ENCODE measurements around the gene ZNF281.
"Not testable (repeated sequence)": the region's sequence is repeated elsewhere in the genome, so short reads cannot be mapped to it uniquely, and the experiment has no call there.

ZNF281 gene

GRCh38 chr1:200409761-200410565 is at the start of gene ZNF281:
Gene ZNF281, minus strand, starts transcription at chr1:200410036. Its CDS starts 331 bp downstream, at chr1:200409705.
- DNase-seq (ENCODE audit: low read depth in 3 of 3, low spot score in 1 of 3): peak; percentile 85 to 86 (median 85)

- no peak for DNase-seq (ENCODE audit: low read depth in 3 of 3, low spot score in 1 of 3)
These were observed 48.9 kb upstream of the ZNF281 start for GRCh38 chr1:200458780-200459179.

GRCh38 chr1:200457810-200458209 is 48.0 kb upstream of the ZNF281 start:
- DNase-seq (ENCODE audit: low read depth in 3 of 3, low spot score in 1 of 3): no peak

- DNase-seq (ENCODE audit: low read depth in 3 of 3, low spot score in 1 of 3): no peak
These were observed 44.6 kb upstream of the ZNF281 start for GRCh38 chr1:200454425-200454824.

- no peak for DNase-seq (ENCODE audit: low read depth in 3 of 3, low spot score in 1 of 3)
These were observed 43.7 kb upstream of the ZNF281 start for GRCh38 chr1:200453553-200453905.

- DNase-seq (ENCODE audit: low read depth in 3 of 3, low spot score in 1 of 3): no peak
These were observed 43.2 kb upstream of the ZNF281 start for GRCh38 chr1:200452850-200453552.

GRCh38 chr1:200448034-200448762 is 38.4 kb upstream of the ZNF281 start:
- no peak for DNase-seq (ENCODE audit: low read depth in 3 of 3, low spot score in 1 of 3)

GRCh38 chr1:200445213-200445612 is 35.4 kb upstream of the ZNF281 start:
- no peak for DNase-seq (ENCODE audit: low read depth in 3 of 3, low spot score in 1 of 3)

GRCh38 chr1:200444478-200444877 is 34.6 kb upstream of the ZNF281 start:
- no peak for DNase-seq (ENCODE audit: low read depth in 3 of 3, low spot score in 1 of 3)

GRCh38 chr1:200443860-200444259 is 34.0 kb upstream of the ZNF281 start:
- no peak for DNase-seq (ENCODE audit: low read depth in 3 of 3, low spot score in 1 of 3)

- no peak for DNase-seq (ENCODE audit: low read depth in 3 of 3, low spot score in 1 of 3)
These were observed 32.8 kb upstream of the ZNF281 start for GRCh38 chr1:200442537-200443156.

- no peak for DNase-seq (ENCODE audit: low read depth in 3 of 3, low spot score in 1 of 3)
These were observed 32.2 kb upstream of the ZNF281 start for GRCh38 chr1:200442023-200442422.

- no peak for DNase-seq (ENCODE audit: low read depth in 3 of 3, low spot score in 1 of 3)
These were observed 29.1 kb upstream of the ZNF281 start for GRCh38 chr1:200438911-200439310.

- not testable (repeated sequence) for DNase-seq (ENCODE audit: low read depth in 3 of 3, low spot score in 1 of 3)
These were observed 28.6 kb upstream of the ZNF281 start for GRCh38 chr1:200438413-200438812.

- no peak for DNase-seq (ENCODE audit: low read depth in 3 of 3, low spot score in 1 of 3)
These were observed 27.8 kb upstream of the ZNF281 start for GRCh38 chr1:200437556-200438203.

- no peak for DNase-seq (ENCODE audit: low read depth in 3 of 3, low spot score in 1 of 3)
These were observed 27.3 kb upstream of the ZNF281 start for GRCh38 chr1:200437088-200437487.

GRCh38 chr1:200436436-200436835 is 26.6 kb upstream of the ZNF281 start:
- no peak for DNase-seq (ENCODE audit: low read depth in 3 of 3, low spot score in 1 of 3)

GRCh38 chr1:200435200-200435780 is 25.5 kb upstream of the ZNF281 start:
- no peak for DNase-seq (ENCODE audit: low read depth in 3 of 3, low spot score in 1 of 3)

- DNase-seq (ENCODE audit: low read depth in 3 of 3, low spot score in 1 of 3): no peak
These were observed 23.8 kb upstream of the ZNF281 start for GRCh38 chr1:200433586-200433985.

- DNase-seq (ENCODE audit: low read depth in 3 of 3, low spot score in 1 of 3): no peak
These were observed 22.8 kb upstream of the ZNF281 start for GRCh38 chr1:200432586-200432985.

Data from stimulated activated CD4-positive, alpha-beta T cell treated with anti-CD3 and anti-CD28 coated beads, TNF-alpha, amount 100 ng/mL, for 1 hour (primary cell).